Stimulated activated CD4-positive, alpha-beta T cell treated with anti-CD3 and anti-CD28 coated beads, Interleukin-4, amount 100 ng/mL, for 24 hours (primary cell): ENCODE results near the gene GSTK1.
"Not testable (repeated sequence)": the region's sequence is repeated elsewhere in the genome, so short reads cannot be mapped to it uniquely, and the experiment has no call there.

Experiments used
- DNase-seq: peaks from one replicate; pipeline ENCODE4 v3.0.0-alpha.2; 2020

The GSTK1 gene

DNA sequence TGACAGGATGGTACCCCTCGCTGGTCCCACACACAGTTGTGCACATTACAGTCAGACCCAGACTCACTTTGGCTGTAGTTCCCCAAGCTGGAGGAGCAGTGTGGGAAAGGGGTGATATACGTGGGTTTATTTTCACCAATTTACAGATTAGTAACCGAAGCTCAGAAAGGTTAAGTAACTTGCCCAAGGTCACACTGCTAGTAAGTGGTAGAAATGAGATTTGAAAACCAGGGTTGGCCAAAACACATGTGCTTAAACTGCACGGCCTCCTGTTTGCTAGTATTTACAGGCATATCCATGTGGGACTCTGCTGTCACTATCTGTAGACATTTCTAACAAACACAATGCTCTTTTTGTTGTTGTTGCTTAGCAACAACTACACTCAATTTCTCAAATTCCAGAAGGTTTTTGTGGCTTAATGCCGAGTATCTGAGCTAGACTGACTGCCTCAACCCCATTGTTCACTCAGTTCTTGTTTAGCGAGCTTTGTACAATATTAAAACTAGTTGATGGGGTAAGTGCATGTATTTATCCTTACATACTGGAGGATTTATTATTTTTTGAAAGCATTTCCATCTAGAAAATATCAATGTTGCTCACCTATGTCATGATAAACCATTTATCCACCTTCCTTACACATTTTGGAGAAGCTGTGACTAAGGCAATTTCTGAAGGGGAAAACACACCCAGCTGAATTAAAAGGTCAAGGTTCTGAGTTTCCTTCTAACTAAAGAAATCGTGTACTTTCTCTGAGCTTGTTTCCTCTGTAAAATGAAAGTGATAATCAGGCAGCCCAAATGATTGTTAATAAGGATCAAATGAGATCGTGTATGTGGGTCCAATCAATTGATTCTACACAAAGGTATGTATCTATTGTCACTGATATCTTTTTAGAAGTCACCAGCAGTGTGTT, 16.2 kb downstream of the GSTK1 start:
- DNase-seq: no peak

DNA sequence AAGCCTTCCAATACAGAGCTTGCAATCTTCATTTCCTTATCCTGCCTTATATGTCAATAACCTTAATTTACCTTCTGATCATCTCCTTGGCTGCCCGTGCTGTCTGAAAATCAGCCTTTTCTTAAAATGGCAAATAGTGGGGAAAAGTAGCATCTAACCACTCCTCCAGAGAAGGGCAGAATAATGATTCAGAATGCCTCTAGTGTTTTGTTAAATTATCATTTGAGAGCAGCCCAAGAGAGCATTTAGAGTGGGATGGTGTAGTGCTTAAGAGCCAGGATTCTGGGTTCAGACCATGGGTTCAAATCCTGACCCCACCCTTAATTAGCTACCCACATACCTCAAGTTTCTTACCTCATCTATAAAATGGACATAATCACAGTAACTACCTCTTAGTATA, 16.9 kb downstream of the GSTK1 start:
- no peak for DNase-seq

DNA sequence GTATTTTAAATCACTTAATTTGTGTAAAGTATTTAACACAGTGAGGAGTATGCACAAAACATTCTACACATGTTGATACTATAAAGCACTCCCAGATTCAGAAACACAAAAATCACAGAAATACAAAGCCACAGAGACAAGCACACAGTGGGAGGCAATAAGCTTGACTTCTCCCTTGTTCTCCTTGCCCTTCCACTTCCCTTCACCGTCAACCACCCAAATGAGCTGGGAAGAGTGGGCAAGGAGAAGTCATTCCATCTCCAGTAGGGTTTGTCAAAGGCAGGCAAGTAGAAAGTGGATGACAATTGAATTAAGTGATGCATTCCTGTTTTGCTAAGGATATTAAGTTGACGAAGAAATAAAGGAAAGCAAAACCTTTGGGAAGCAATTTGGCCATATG, 17.3 kb downstream of the GSTK1 start:
- DNase-seq: no peak

DNA sequence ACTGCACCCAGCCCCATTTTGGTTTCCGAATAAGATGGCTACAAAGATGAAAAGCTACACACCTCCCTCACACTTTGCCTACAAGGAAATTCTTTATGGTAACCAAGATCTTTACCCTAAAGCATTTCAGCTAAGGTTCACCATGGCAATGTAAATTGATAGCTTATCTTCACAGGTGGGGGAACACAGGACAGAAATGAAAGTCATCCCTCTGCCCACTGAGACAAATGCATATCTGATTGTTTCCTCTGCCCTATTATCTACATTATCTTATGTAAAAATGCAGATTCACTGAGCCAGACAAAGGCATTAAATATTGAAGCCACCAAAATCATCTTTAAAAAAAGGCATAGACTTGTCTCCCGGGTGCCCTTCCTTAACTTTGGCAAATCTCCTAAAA, 18.3 kb downstream of the GSTK1 start:
- no peak for DNase-seq

DNA sequence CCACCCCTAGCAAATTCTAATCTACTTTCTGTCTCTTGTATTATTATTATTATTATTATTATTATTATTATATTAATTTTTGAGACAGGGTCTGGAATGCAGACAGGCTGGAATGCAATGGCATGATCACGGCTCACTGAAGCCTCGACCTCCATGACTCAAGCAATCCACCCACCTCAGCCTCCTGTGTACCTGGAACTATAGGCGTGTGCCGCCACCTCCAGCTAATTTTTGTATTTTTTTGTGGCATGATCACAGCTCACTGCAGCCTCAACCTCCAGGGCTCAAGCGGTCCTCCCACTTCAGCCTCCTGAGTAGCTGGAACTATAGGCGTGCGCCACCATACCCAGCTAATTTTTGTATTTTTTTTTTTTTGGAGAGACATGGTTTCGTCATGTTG, 18.9 kb downstream of the GSTK1 start:
- no peak for DNase-seq

DNA sequence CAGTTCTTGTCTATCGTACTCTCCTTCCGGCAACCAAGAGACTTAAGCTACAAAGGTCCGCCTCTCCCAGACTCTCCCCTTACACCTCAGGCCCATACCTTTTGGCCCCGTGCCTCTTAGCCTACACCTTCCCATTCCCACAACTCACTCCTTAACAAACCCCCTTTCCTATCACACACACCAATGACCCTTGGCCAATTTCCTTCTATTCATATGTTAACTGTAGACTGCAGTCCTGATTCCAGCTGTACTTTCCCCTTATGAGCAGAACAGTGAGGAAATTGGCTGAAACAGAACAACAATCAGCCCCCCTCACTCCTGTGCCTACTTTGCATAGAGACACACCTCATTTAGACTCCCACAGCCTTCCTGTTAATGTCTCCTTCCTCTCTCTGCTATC, 20.1 kb downstream of the GSTK1 start:
- DNase-seq: no peak

DNA sequence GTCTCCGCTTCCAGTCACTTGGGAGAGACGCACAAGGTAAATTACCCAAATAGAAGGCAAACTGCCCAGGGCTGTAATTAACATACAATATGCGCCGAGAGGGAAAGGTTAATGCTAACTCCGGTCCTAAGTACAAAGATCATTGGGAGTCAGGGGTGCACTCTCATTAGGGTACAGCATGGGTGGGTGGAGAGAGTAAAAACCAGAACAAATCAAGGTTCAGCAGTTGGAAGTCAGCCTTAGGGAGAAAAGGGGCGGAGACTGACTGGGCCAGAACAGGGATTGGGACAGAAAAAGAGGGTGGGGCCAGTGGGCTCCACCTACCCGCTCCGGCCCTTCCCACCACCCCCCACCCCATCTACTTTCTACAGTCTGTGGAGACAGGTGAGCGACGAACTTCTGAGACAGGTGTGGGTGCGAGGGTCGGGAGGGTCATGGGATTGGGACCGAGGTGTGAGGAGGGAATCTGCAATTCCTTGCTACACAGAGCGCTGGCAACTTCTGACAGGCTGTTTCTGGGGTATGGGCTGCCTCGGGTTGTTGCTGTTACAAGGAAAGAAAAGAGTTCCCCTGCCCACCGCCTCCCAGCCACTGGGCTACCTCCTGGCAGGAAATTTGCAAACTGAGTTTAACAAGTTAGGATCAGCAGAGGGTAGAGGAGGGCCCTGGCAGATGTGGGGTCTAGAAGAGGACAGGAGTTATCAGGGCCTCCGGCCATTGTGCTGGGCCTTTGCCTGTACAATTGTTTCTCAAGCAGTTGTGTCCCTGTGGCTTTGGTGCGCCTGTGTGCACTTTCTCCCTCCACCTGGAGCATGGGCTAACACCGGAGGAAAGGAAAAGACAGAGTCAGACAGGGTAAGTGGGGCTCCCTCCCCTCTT, 21.6 kb downstream of the GSTK1 start, which contains the start of gene TMEM139:
TMEM139 (plus strand) TSS at position 368 of the 879 bp plus-strand sequence. CDS start 1,000 bp downstream, outside the sequence.
- DNase-seq: no peak

DNA sequence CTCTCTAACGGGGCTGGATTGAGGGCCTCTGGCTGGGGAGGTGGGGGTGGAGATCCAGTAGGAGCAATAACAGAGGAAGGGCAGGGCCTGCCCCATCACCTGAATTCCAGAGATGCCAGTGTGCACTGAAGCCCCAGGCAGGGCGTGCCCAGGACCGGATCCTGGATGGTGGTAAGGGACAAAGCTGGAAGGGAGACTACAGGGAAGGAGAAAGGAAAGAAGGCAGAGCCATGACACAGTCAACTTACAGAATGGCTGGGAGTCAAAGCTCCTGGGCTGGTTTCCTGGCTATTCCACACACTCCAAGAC, 22.2 kb downstream of the GSTK1 start:
- DNase-seq: no peak

DNA sequence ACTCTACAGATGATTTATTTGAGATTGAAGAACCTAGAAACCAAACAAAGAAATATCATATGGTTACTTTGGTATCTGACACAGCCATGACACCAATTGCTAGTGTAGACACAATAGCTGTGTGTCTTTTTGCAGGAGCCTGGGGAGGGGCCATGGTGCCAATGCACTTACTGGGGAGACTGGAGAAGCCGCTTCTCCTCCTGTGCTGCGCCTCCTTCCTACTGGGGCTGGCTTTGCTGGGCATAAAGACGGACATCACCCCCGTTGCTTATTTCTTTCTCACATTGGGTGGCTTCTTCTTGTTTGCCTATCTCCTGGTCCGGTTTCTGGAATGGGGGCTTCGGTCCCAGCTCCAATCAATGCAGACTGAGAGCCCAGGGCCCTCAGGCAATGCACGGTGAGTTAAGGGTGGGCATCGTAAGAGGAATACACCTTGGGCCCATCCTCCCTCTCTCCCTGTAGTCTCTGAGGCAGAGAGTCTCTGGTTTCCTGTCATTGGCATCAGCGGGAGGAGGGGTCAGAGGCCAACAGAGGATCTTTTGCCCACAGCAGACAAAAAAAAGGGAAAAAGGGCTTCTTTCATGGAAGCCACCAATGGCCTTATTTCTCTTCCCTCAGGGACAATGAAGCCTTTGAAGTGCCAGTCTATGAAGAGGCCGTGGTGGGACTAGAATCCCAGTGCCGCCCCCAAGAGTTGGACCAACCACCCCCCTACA, 22.7 kb downstream of the GSTK1 start:
- DNase-seq: no peak

DNA sequence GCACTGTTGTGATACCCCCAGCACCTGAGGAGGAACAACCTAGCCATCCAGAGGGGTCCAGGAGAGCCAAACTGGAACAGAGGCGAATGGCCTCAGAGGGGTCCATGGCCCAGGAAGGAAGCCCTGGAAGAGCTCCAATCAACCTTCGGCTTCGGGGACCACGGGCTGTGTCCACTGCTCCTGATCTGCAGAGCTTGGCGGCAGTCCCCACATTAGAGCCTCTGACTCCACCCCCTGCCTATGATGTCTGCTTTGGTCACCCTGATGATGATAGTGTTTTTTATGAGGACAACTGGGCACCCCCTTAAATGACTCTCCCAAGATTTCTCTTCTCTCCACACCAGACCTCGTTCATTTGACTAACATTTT, 23.3 kb downstream of the GSTK1 start:
- no peak for DNase-seq

DNA sequence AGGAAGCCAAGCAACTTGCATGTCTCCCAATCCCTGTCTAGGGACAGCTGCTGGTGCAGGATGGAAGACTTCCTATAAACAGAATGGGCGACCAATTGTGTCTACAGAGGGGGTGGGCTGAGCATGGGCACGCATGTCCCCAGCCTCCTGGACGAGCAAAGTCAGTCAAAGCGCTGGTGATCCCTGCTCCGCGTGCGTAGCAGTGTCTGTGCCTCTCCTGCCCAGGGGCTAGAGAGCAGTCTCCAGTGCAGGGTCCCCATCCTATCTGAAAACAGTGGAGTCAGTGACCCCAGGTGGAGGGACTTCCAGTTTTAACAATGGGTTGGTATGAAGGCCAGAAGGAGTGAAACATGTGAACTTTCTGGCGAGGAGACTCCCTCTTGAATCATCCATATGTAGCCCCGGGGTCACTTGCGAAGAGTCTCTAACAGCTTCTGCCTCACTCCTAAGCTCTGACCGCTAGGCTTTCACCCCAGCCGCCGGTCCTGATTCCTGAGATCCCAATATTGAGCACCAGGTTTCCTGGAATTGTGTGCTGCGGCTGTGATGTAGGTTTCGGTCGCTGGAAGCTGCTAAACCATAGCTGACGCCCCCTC, 24.2 kb downstream of the GSTK1 start:
- no peak for DNase-seq

DNA sequence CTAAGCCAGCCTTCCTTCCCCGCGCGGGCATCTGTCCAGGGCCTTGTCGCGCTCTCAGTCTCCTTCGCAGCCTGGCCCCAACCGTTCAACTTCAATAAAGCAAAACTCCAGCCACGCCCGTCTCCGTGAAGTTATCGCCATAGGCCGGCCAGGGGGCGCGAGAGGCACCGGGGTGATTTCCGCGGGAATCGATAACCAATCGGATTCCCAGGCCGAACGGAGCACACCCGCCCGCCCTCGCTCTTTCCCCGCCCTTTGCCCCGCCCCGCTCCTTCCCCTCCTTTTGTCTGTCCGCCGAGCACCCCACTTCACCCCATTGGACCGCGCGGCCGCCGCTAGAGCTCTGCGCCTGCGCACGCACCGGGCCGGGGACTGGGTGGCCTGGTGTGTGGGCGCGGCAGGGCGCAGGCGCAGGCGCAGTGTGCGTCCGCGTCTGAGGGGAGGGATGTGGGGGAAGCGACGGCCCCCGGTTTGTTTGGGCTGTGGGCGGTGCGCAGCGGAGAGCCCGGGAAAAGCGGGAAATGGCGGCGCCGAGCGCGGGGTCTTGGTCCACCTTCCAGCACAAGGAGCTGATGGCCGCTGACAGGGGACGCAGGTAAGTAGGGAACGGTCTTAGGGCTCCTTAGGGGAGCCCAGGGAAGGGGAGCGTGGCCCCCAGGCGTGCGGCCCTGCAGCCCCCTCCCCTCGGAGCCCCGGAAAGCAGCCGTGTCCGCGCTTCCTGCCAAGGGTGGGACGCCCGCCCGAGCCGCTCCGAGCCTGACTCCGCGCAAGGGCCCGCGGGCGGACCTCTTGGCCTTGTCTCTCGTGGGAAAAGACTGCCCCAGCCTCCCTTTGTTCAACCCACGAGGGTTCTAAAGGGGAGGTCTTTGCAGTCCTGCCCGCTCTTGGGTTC, 24.9 kb downstream of the GSTK1 start, which contains the start of gene CASP2:
CASP2 (plus strand) TSS at position 417 of the 892 bp plus-strand sequence; CDS start at position 522, 105 bp downstream.
- peak; percentile 98 for DNase-seq

DNA sequence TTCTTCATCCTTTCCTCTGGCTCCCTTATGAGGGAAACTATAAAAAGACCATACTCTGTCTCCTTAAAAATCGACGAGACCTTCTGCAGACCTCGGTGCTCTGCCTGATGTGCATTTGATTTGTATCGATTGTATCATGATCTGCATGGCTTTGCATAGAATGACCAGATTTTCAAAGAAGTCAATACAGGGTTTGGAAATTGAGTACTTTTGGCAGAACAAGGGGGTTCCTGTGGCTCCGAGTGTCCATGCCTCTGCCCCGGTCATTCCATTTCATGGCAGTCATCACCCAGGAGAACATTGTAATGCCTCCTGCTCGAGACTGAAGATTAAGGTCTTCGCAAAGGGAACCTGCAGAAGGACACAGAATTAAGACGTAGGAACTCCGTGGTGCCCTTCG, 25.6 kb downstream of the GSTK1 start:
- no peak for DNase-seq

DNA sequence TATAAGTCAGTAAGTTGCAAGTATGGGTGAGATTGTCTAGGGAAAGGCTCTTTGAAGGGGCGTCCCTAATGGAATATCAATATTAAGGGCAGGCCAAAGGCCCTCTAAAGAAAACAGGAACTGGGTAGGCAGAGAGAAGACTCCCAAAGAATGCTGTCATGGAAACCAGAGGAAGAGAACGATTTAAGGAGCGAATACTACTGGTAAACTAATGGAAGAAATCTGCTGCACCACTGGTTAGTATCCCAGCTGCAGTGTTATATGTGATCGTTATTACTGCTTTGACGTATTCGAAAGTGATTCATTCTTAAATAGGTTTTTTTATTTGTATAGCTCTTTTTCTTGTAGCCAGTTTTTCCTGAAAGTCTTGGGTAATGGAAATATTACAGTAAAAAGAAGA, 26.2 kb downstream of the GSTK1 start:
- no peak for DNase-seq

DNA sequence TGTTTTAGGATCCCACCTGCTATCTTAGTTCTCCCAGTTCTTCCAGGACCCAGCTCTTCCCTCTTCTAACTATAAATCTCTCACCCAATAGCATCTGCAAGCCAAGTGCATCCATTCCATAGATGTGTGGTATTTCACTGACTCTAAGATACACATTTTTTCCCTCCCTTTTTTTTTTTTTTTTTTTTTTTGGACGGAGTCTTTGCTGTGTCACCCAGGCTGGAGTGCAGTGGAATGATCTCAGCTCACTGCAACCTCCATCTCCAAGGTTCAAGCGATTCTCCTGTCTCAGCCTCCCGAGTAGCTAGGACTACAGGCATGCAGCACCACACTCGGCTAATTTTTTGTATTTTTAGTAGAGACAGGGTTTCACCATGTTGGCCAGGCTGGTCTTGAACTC, 26.6 kb downstream of the GSTK1 start:
- DNase-seq: not testable (repeated sequence)

DNA sequence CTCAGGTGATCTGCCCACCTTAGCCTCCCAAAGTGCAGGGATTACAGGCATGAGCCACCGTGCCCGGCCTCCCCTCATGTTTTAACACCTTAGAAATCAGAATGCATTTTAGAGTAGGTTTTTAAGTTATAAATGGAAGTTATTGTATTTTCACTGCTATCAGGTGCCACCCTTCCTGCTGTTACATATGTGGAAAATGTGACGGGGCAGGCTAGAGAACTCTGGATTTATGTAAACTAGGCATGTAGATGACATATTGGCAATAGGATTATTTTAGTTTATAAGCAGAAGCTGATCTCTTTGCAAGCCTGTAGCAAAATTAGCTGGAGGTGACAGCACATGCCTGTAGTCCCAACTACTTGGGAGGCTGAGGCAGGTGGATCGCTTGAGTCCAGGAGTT, 27.1 kb downstream of the GSTK1 start:
- no peak for DNase-seq

DNA sequence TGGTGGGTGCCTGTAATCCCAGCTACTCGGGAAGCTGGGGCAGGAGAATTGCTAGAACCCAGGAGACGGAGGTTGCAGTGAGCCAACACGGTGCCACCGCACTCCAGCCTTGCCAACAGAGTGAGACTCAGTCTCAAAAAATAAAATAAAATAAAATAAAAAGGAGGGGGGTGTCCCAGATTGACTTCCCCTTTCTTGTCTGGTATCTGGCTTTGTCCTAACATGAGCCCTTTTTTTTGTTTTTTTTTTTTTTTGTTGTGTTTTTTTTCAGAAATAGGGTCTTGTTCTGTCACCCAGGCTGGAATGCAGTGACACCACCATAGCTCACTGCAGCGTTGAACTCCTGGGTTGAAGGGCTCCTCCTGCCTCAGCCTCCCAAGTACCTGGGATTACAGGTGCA, 29.6 kb downstream of the GSTK1 start:
- no peak for DNase-seq

DNA sequence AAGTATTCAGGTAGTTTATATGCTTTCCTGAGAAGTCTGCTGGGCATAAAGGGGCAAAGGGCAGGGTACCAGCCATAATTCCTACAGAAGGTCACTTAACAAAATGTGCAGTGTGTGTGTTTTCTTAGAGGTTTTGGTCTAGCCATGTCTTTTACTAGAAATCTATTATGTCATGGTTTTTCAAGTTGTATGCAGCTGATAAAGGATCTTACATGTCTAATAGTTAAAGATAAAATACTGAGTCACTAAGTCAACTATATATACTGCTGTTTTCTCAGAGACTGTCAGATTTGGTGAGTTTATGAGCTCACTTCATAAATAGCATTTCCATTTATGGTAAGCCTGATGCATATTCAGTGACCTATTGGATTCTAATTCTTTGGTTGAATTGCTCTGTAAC, 32.6 kb downstream of the GSTK1 start:
- DNase-seq: no peak

DNA sequence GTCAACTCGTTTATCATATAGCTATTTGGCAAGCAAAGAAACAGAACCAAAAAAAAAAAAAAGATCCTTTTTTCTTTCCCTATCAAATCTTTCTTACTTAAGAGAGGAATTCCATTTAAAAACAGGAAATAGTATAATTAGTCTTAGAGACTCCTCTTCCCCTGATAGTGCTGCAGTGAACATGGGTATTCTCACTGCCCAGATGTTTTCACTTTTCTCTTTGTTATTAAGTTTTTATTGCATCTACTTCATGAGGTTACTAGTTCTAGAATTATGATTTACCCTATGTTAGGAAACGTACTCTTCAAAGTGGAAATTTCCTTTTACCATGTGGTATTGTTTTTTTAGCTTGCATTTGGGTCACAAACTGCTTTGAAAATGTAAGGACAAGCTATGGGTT, 33.4 kb downstream of the GSTK1 start:
- no peak for DNase-seq

DNA sequence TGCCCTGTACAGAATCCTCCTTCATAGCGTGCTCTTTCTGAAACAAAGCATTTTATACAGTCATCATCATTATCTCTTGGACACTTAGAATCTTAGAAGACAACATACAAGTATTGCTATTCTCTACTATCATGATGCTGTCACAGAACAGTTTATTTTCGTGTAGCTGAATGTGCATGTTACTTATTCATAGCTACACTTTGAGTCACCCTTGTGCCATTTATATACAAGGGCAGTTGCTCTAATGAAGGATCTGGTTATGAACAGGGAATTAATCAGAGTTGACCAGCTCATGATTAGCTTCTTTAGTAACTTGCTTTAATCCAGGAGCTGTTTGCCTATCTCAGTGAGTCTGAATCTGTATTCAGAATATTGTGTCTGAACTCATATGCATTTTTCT, 36.1 kb downstream of the GSTK1 start:
- no peak for DNase-seq

DNA sequence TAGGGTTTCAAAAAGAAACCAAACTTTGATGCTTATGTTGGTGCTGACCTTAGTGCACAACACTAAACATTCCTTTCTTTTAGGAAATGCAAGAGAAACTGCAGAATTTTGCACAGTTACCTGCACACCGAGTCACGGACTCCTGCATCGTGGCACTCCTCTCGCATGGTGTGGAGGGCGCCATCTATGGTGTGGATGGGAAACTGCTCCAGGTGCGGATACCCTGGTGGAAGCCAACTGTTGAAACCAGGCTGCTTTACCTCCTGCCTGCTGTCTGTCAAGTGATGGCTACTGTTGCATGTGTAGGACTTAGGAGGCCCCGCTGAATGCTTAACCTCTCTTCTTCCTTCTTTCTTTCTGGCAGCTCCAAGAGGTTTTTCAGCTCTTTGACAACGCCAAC, 36.6 kb downstream of the GSTK1 start:
- DNase-seq: peak; percentile 67
